DLD1 (cell line): ENCODE data around the gene MARCKSL1.
"Not testable (repeated sequence)": the region's sequence is repeated elsewhere in the genome, so short reads cannot be mapped to it uniquely, and the experiment has no call there.

ENCODE experiments used
- in situ Hi-C: cut with HindIII; loops from 2 replicates; pipeline ENCODE4 v1.10.0; 2017; ENCODE audit warnings: low sequenced_read_pairs

MARCKSL1 gene

GRCh38 chr1:32291145-32291707, 44.8 kb downstream of the MARCKSL1 start:
- in situ Hi-C loops = no loop called here

- in situ Hi-C loops = no loop called here
Measured at GRCh38 chr1:32289256-32289655, 46.8 kb downstream of the MARCKSL1 start.

- in situ Hi-C loops = no loop called here
Measured at GRCh38 chr1:32286763-32287162, 49.3 kb downstream of the MARCKSL1 start.

- in situ Hi-C loops = no loop called here
Measured at GRCh38 chr1:32285658-32286057, 50.4 kb downstream of the MARCKSL1 start.

- in situ Hi-C loops = not testable (repeated sequence)
Measured at GRCh38 chr1:32284777-32285176, 51.3 kb downstream of the MARCKSL1 start.
